Left cardiac atrium (tissue), 4 donors: Measurements from ENCODE around the gene LRRC27. TPM values are rescaled to one million over a fixed set of nuclear protein-coding genes. Genes with fewer than 3 reads are reported as not detected.
A peak's percentile ranks its signal among the peaks of the same experiment; 100 is the strongest.
"Not testable (repeated sequence)": the region's sequence is repeated elsewhere in the genome, so short reads cannot be mapped to it uniquely, and the experiment has no call there.

Experiments used
- ATAC-seq, 2 donors: fragments of 200-7000 bp; cut with Tn5 transposase; one replicate each; pipeline ENCODE4 v1.9.1; 2020; ENCODE audit warnings: mild to moderate bottlenecking in 2 of 2, moderate library complexity in 2 of 2
- DNase-seq: peaks from one replicate; pipeline ENCODE4 v3.0.0-alpha.2; 2020
- intact Hi-C, 2 donors: fragments of 100-400 bp; cut with DNase I; formaldehyde crosslinking; loops; one replicate each; pipeline versions ENCODE4 v1.14.1 to v1.15.1; 2022 to 2023
- long read RNA-seq: library from polyadenylated mRNA; unstranded; transcript quantifications from one replicate; pipeline ENCODE4 v2.0.0, GENCODE V29; 2021
- total RNA-seq, 2 donors: library from RNA; stranded (reverse); fragmentation: NEBNext Ultra II Directional; extraction: Animal tissue kit (Norgen Biotek cat#: 25700); gene quantifications; one replicate each; pipeline ENCODE4 v1.2.1, GENCODE V29; 2021
- donor health status: DM: no; HTN: yes; CAD: no.
- donor health status: DM: no; HTN: yes; CAD: no; lungs with severe emphysema.
- donor health status: DM: yes; HTN: yes; CAD: no.
- donor health status: Dilated cardiomyopathy.

The LRRC27 gene
- 1 to 10 TPM; 3.7 to 4.4 TPM for total RNA-seq
- long read RNA-seq, full-length matches to known transcripts: 2 of 7 reads
- long read RNA-seq, partial matches to known transcripts: 2 of 7 reads
- long read RNA-seq, other reads (novel, unspliced or antisense): 3 of 7 reads

DNA sequence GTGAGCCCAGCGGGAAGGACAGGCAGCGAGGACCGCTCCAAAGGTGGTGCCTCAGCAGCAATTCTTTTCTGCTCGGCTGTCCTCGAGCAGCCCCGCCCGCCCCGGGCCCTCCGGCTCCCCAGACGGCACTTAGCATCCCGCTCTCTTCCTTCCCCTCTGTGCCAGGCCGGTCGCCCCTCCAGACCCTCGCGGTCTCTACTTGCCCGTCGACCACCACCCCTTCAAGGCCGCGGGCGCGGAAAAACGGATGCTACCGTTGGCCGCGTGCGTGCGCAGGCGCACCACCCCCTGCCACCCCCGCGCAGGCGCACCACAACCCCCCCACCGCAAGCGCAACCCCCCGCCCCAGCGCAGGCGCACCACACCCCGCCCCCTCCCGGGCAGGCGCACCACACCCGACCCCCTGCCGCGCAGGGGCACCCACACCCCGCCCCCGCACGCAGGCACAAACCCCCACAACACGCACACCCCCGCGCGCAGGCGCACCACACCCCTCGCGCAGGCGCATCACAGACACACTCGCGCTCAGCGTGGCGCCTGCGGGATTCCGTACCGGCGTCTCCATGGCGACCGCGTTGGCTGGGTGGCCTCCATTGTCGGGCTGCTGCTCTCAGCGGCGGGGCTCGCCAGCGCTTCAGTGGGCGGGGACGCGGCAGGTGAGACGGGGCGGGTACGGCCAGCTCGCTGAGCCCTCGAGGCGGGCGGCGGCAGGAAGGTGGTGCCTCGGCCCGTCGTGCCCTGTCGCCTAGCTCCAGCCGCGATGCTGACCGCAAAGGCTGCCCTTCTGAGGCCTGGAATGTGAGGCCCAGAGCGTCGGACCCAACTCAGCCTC is at the start of gene LRRC27:
Gene LRRC27 (plus strand): TSS at position 593 of the 832 bp plus-strand sequence. CDS start 1,332 bp downstream, outside the sequence.
- DNase-seq (peak; percentile 100), ATAC-seq (peak; percentile 95 to 97)
- intact Hi-C loops: no loop called here

- ATAC-seq (no peak), DNase-seq (no peak)
- intact Hi-C loops: no loop called here
These were observed 49.1 kb upstream of the LRRC27 start for GRCh38 chr10:132282667-132283603.

DNA sequence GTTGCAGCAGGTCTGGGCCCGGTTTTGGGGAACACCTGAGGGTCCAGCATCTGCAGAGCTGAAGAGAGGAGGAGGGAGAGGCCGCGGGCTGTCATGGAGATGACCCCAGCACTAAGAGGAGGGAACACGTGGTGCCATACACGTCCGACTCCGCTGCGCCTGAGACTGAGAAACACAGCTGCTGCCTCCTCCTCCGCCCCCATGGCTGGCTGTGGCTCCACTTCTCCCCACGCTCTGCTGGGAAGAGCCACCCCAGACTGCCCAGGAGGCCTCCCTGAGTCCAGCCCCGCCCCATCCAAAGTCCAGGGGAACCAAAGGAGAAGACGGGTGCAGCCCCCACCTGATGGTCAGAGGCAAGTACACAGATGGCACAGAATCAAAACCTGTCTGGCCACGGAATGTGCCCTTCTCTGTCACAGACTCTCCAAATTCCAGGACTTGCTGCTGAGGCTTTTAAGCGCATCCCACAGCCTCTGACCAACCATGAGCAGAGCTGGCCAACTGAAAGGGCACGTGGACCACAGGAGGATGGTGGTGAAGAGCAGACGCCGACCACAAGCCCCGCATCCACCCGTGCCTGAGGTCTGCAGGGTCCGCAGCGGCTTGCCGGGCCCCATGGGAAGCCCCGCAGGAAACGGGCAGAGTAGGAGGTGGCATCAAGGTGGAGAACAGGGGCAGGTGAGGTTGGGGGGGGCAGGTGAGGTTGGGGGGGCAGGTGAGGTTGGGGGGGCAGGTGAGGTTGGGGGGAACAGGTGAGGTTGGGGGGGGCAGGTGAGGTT is 48.2 kb upstream of the LRRC27 start:
- intact Hi-C loops: no loop called here
- no peak for DNase-seq
- no peak for ATAC-seq

DNA sequence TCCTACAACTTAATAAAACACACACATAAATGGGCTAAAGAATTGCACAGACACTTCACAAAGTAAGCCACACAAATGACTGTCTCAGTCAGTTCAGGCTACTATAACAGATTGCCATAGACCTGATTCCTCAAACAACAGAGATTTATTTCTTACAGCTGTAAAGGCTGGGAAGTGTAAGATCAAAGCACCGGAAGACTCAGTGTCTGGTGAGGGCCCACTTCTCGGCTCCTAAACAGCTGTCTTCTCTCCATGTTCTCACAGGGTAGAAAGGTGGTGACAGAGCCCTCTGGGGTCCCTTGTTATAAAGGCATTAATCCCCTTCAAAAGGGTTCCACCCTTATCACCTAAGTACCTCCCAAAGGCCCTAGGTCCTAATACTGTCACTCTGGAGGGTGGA is 42.6 kb upstream of the LRRC27 start:
- no peak for DNase-seq
- ATAC-seq: no peak
- intact Hi-C loops: no loop called here

GRCh38 chr10:132290631-132291030 is 41.4 kb upstream of the LRRC27 start:
- no peak for ATAC-seq
- intact Hi-C loops: no loop called here
- DNase-seq: peak; percentile 12

- intact Hi-C loops: no loop called here
- ATAC-seq (no peak), DNase-seq (peak; percentile 13)
These were observed 40.2 kb upstream of the LRRC27 start for GRCh38 chr10:132291826-132292225.

DNA sequence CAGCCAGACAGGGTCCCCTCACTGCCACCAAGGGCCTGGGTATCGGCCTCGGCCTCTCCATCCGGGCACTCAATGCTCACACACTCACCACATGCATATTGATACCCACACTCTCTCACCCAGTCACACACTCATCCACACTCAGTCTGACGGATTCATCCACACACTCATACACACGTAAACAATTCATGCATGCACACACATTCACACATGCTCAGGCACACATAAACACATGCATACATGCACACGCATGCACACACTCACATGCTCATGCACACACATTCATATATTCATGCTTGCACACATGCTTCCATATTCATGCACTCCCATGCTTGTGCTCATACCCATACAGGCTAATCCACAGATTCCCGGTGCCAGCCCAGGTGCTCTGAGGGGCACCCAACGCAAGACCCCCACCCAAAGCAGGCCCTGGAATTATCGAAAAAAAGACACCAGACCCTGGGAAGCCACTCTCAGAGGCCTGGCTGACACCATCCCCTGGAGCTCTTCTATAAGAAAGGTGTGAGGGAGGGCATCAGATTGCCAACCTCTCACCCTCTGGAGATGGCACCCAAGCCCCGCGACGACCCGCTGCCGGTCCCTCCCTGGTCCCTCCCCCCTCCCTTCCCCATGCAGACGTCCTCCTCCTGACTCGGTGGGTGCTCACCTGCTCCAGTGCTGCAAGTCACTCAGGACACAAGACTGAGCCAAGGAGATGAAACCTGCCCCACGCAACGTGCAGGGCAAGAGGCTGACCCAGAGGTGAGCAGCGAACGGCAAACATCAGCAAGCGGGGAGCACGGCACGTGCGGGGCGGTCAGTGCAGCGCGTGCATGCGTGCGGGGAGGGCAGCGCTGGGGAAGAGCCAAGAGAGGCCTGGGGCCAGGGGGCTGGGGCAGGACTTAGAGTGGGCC is 39.4 kb upstream of the LRRC27 start:
- peak; percentile 8 for DNase-seq
- ATAC-seq: no peak
- intact Hi-C loops: no loop called here

- ATAC-seq: peak; percentile 19 to 32
- intact Hi-C loops: no loop called here
- DNase-seq: peak; percentile 20
These were observed 38.7 kb upstream of the LRRC27 start for GRCh38 chr10:132293201-132293812.

- DNase-seq: peak; percentile 11
- intact Hi-C loops: no loop called here
These were observed 38.0 kb upstream of the LRRC27 start for GRCh38 chr10:132293813-132294520.

GRCh38 chr10:132294561-132295318 is 37.3 kb upstream of the LRRC27 start:
- ATAC-seq (no peak), DNase-seq (peak; percentile 11)
- intact Hi-C loops: no loop called here

More at GRCh38 chr10:132293813-132294520, 38.0 kb upstream of the LRRC27 start:
- ATAC-seq: no peak

DNA sequence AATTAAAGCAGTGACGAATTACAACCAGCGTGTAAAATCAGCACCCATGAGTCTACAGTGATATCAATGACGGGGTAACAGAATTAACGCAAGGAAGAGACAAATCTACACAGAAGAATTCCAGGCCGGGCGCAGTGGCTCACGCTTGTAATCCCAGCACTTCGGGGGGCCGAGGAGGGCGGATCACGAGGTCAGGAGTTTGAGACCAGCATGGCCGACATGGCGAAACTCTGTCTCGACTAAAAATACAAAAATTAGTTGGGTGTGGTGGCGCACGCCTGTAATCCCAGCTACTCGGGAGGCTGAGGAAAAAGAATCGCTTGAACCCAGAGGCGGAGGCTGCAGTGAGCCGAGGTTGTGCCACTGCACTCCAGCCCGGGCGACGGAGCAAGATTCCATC is 36.5 kb upstream of the LRRC27 start:
- peak; percentile 3 for DNase-seq
- intact Hi-C loops, ATAC-seq: not testable (repeated sequence)

- intact Hi-C loops: no loop called here
- DNase-seq: peak; percentile 9
- ATAC-seq: no peak
These were observed 35.1 kb upstream of the LRRC27 start for GRCh38 chr10:132296666-132297443.

GRCh38 chr10:132297526-132297925 is 34.5 kb upstream of the LRRC27 start:
- DNase-seq (peak; percentile 10), ATAC-seq (no peak)
- intact Hi-C loops: no loop called here

DNA sequence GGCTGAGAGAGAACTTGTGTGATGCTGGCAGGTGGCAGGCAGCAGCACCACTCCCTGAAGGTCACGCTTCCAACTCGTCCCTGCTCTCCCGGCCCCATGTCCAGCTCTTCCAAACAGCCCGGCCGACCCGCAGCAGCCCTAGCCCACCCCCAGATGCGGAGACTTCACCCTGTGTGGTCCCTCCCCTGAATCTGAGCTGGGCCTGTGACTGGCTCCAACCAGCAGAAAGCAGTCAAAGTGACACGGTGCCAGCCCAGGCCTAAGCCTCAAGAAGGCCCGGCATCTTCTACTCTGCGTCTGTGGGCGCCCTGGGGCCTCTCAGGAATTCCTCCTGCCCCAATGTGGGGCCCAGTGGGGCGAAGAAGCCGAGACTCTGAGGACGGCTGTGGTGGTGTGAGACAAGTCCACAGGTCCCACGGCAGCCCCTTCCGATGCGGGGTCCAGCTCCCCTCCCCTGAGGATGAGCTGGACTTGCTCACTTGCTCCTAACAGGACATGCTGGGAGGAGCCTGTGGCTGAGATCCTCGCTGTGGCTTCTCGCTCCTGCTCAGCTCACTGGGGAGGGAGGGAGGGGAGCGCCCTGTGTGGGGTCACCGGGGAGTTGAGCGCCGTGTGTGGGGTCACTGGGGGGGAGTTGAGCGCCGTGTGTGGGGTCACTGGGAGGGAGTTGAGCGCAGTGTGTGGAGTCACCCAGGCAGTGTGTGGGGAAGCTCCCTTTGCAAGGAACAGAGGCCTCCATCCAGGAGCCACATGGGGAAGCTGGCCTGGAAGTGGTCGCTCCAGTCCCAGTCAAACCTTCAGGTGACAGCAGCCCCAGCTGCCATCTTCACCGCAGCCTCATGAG is 33.7 kb upstream of the LRRC27 start:
- ATAC-seq: no peak
- intact Hi-C loops: no loop called here
- DNase-seq: peak; percentile 2
